Activated effector memory CD4-positive, alpha-beta T cell treated with Interleukin-2 at 50 U/mL for 16 hours (primary cell): ENCODE data around the gene ABLIM2.
"Not testable (repeated sequence)": the region's sequence is repeated elsewhere in the genome, so short reads cannot be mapped to it uniquely, and the experiment has no call there.

Experiments used
- DNase-seq: peaks from one replicate; pipeline ENCODE4 v3.0.0-alpha.2; 2020

ABLIM2 gene

DNA sequence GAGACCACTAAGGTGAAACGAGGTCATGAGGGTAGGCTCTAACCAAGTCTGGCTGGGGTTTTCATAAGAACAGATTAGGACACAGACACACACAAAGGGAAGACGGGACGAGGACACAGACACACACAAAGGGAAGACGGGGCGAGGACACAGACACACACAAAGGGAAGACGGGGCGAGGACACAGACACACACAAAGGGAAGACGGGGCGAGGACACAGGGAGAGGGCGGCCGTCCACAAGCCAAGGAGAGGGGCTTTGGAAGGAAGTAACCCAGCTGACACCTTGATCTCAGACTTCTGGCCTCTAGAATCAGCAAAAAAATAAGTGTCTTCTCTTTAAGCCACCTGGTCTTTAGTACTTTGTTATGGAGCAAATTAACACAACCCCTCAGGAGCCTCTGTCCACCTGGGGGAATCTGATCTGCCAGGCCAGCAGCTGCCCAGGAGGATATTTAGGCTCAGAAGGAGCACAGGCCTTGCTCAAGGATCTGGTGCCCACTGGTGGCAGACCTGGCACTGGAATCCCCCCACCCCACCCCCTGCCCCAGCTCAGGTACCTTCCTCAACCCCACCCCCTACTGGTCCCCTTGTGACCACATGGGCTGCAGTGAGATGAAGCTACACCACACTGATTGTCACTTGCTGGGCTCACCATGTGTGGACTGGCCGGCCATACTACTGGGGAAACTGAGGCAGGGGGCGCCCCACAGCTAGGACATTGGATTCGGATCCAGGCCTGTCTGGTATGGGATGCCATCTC, 2.8 kb downstream of the ABLIM2 start:
- DNase-seq: no peak

DNA sequence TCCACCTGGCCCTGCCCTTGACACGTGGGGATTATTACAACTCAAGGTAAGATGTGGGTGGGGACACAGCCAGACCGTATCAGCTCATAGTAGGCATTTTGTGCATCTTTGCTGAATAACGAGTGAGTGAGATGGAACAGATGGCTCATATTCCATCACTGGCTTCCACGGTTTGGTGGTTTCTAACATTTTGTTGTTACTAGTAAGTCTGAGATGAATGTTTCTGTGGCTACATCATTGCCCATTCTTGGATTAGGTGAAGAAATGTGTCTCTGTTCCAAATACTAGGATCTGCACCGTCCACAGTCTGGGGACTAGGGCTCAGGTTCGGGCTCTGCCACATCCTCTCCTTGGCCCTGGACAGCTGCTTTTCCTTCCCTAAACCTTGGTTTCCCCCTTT, 3.6 kb downstream of the ABLIM2 start:
- DNase-seq: no peak

DNA sequence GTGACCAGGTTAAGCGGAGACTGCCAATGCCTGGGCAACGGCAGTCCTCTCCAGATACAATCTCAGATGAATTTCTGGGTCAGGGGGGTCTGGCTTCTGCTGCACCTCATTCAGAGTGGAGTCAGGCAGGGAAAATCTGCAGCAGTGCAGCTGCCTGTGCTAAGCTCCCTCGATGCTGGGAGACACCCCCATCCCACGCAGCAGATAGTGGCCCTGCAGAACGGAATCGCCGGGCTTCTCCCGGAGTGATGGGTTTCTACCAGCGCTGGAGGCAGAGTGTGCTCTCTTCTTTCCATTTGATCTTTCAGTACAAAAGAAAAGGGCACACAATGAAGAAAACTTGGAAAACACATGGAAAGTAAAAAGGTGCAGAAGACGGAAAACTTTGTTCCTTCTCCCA, 5.2 kb downstream of the ABLIM2 start:
- no peak for DNase-seq

DNA sequence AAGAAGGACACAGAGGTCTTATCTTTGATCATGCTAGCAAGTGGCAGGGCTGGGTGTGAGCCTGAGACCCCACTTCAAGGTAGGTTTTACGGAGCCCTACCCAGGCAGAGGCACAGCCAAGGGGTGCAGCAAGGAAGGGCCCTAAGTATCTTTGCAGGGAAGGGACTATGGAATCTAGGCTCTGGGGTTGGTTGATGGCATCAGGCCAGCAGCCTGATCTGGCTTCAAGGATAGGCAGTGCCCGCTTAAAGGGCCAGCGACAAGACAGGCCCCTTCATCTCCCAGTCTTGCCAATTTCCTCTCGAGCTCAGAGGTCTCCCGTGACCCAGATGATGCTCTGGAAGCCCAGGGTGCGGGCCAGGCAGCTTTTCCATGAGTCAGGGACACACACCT, 5.8 kb downstream of the ABLIM2 start:
- no peak for DNase-seq

DNA sequence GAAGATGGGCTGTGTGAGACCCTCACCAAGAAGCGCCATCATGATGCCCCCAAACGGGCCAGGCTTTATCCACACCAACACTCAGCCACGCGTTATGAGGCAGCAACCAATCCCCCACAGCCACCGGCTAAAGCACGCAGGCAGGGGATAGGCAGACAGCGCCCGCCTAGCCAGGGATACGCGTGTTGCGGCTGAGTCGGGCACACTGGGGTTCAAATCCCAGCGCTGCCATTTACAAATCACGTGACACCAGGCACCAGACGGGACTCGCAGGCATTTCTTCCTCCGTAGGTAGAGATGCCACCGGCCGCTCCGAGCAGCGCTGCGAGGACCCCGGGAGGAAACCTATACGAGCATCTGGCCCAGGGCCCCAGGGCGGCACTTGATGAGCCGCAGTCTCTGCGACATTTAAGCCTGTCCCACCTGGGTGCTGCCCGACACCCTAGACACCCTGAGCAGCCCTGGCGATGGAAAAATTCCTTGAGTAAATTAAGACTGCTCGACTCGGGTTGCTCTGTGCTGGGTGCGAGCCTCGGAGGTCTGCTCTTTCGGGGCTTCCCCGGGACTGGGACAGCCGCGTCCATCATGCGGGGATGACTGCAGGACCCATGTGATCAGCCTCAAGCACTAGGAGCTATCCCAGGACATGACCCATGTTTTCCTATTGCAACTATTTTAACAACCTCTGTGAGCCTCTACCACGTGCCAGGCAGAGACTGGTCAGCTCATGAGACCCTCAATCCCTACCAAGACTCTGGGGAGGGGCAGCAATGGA, 6.3 kb downstream of the ABLIM2 start:
- no peak for DNase-seq

DNA sequence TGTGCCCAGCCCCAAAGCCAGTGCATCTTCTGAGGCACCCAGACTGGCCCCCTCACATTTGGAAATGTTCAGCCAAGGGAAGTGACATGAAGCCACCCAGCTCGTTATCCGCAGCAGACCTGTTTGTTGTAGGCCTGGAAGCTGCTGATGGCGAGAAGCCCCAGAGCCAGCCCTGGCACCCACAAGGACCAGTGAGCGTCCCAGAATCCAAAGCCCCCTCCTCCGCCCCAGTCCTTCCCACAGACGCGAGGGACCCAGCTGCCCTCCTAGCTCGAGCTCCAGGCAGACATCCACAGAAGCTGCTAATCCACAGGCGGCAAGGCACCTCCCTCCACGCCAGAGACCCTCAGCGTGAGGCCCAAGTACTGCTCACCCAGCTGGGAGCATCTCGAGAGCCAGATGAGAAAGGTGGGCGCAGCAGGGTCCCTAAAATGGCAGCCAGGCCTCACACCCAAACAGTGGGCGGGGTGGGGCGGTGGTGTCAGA, 7.4 kb downstream of the ABLIM2 start:
- no peak for DNase-seq

DNA sequence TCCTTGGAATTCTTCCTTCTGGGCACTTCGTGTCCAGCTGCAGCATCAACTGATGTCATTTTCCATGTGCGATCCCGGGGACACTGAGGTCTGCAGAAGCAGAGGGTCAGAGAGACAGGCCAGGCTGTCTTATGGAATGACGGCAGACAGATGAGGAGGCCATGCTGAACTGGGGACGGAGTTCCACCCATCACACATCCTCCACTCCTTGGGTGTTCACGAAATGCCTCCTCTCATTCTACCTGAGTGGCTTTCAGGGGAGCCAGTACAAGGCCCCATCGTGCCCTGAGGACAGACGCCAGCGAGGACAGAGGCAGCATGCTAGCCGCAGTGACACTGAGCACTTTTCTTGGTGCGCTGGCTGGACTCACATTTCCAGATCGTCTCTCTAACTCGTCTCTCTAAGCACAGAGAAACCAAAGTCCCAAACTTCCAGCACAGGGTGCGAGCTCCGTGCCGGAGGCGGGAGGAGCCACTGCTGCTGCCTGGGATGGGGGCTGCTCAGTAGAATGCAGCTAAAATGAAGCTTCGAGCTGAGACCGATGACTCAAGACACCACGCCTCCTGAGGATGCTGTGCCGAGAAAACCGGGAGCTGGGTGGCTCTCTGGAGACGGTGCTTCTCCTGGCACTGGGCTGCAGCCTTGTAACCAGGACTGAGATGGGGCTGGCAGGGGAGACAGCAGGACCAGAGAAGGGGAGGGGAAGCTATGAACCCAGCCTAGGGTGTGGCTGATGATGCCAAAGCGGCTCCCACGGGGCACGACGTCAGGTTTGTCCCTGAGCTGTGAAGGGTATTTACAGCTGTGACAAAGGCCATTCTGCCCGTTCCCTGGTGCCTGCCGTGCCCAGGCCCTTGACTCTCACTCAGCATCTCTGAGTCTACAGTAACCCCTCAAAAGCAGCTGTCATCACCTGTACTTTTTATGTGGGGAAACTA, 8.2 kb downstream of the ABLIM2 start:
- DNase-seq: no peak

DNA sequence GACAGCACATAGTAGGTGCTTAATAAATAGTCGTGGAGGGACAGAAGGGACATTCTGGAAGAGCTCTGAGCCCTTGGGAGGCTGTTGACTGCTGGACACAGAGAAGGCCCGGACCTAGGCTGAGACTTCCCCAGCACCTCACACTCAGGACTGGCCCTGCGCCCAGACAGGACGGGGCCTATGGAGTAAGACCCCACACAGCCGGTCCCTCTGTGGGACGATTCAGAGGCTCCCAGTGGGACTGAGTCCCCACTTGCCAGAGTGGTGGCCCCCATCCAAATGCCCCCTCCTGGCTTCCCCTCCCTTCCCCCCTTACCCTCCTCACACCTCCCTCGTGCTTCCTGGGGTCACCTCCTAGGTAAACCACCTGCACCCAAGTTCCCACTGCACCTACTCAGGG, 8.9 kb downstream of the ABLIM2 start:
- no peak for DNase-seq

DNA sequence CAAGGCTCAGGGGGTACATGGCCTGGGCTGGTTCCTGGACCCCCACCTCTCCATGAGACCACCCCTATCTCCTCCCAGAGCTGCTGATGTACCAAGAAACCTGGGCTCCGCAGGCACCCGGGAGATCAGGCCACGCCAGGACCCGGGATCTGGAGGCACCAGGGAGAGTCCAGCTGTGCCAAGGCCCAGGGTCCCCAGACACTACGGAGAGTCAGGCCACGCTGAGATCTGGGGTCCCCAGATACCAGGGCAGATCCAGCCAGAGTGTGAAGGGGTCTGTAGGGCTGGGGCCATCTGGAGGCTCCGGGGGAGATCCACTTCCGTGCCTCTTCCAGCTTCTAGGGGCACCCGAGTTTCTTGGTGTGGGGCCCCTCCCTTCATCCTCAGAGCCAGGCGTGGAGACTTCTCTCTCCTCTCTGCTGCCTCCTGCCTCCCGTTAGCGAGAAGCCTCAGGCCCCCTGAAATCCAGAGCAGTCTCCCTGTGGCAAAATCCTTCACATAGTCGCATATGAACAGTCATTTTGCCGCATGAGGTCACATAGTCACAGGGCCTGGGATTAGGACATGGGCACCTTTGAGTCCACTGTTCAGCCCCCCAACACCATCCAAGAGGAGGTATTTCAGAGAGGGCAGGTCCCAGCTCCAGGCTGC, 9.7 kb downstream of the ABLIM2 start:
- DNase-seq: no peak

DNA sequence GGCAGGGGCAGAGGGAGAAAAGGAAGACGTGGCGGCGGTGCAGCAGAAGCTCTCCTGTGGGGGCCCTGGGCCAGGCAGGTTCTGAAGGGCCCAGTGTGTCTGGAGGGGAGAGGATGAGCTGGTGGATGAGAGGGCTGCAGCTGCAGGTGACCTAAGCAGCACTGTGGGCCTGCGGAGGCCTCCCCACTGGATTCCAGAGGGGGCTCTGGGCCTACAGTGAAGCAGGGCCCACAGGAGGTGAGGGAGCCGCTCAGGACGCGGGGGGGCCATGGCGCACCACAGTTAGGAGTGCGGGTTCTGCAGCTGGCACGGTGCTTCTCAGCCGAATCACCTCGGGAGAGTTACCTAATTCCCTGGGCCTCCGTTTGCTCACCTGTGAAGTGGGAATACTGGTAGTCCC, 10.5 kb downstream of the ABLIM2 start:
- no peak for DNase-seq

DNA sequence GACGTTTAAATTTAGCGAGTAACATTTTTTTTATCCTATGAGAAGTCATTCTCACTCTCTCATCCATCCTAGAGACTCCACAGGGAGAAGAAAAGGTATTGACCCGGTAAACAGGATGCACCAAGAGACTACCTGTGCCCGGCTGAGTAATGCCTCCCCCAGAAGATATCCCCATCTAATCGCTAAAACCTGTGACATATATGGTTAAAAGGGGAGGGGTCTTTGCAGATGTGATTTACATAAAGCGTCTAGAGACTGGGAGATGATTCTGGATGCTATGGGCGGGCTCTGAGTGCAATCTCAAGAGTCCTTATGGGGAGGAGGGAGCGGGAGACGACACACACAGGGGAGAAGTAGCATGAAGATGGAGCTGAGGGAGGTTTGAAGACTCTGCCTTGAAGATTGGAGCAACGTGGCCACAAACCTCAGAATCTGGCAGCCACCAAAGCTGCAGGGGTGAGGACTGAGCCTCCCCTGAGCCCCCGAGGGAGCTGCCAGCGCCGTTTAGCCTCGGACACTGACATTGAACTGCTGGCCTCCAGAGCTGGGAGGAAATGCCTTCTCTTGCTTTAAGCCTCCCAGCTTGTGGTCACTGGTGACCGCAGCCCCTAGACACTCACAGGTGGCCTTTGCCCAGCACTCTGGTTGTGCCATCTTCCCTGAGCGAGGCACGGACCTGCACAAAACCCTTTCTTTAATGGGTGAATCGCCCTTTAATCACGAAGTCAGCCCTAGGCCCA, 11.2 kb downstream of the ABLIM2 start:
- DNase-seq: no peak

DNA sequence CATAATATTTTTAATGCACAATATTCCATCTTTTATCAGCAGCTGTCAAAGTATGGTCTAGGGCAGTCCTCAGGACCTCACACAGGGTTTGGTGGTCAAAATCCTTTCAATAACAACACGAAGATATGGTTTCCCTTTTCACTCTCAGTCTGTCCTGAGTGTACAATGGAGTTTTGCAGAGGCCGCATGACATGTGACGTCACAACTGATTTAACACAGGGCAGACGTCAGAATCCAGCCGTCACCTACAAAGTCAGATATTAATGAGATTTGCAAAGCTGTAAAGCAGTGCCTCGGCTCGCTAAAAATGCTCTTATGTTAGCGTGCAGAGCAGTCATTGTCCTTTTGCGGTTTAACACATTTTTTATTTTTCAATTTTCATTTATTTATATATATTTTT, 12.5 kb downstream of the ABLIM2 start:
- no peak for DNase-seq

DNA sequence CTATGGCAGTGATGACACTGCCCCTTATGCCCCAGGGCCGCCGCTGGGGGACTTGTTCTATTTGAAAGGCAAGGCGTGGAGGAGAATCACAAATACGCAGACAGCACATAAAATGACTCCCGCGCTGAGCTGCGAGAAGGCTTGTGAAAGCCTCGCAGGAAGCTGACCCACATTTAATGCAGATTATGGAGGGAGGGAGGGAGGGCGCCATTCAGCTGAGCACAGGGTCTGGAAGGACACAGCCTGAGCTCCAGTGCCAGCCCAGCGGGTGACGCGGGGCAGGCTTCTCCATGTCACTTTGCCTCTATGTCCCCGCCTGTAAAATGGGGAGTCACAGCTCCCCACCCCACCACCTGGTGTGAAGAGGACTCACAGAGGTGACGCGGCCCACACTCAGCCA, 14.3 kb downstream of the ABLIM2 start:
- DNase-seq: no peak

DNA sequence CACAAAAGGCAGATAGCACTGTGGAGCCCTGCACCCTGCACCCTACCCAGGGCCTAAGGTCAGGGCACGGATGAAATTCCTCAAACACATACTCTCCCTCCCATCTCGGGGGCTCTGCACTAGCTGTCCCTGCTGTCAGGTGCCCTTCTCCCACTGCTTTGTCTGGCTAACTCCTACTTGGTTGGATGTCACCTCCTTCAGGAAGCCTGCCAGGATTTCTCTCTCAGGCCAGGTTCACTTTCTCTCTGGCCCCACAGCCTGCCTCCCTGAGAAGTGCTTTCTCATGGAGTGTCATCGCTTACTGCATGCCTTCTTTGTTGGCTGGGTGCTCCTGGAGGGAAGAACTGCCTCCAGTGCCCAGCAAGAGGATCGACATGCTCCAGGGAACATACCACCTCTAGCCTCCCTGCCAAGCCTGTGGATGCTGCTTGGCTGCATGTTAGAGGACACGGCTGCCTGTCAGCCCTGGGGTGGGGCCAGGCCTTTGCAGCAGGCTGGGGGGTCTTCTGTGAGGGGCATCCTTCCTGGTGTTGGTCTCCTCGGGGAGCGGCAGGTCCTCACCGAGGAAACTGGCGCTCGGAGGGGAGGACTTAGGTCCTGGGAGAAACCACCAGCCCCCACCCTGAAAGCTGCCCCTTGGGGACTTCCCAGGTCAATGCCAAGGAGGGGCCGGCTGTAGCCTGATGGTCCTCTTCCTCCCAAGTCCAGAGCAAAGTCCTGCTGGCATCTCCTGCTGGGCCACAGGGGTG, 15.0 kb downstream of the ABLIM2 start:
- no peak for DNase-seq

DNA sequence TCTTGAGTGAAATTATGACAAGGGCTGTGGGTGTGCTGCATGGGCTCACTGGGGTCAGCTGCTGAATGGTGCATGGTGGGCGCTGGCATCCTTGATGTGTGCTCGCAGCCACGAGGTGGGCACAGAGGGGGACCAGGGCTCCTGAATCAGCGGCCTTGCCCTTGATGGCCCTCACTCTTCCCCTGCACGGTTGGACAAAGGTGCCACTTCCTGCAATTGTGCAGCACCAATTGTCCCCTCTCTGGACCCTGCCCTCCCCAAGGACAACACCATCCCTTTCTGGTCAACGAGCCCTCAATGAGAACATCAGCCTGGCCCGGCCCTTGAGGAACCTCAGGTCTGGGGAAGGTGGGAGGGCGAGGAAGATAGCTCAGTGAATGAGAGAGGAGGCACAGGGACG, 16.1 kb downstream of the ABLIM2 start:
- DNase-seq: no peak

DNA sequence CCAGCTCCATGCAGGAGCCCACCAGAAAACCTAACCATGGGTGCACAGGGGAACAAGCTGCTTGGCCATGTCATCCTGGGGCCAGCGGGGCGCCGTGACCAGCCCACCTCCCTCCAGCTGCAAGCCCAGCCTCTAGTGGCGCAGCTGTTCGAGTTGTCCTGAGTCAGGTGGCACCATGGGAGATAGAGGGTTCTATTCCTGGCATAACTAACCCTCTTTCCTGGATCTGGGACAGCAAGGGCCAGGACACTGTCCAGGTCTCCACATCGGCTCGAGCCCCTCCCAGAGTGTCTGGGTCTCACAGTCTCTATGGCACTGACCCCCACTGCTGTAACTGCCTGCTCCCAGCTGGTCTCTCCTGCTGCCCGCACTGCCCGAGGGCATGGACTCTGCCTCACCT, 16.7 kb downstream of the ABLIM2 start:
- DNase-seq: no peak

DNA sequence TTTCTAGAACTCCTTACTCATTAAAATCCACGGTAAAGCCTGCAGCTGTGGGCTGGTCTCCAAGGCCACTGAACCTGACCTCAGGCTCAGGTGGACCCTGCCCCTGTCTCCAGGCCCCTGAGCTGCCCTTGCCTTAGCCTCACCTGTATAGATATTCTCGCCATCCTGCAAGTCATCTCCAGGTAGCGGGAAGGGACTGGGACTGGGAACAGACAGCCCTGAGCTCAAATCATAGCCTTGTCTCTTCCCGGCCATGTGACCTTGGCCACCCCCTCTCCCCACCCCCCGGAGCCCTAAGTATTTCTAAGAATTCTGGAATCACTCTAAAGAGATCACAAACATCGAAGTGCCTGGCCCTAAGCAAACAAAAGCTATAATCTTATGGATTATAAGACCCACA, 17.7 kb downstream of the ABLIM2 start:
- DNase-seq: no peak

DNA sequence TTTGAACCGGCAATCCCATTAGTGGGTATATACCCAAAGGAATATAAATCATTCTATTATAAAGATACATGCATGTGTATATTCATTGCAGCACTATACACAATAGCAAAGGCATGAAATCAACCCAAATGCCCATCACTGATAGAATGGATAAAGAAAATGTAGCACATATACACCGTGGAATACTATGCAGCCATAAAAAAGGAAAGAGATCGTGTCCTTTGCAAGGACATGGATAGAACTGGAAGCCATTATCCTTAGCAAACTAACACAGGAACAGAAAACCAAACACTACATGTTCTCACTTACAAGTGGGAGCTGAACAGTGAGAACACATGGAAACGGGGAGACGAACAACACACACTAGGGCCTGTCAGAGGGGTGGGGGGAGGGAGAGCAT, 18.9 kb downstream of the ABLIM2 start:
- DNase-seq: not testable (repeated sequence)

DNA sequence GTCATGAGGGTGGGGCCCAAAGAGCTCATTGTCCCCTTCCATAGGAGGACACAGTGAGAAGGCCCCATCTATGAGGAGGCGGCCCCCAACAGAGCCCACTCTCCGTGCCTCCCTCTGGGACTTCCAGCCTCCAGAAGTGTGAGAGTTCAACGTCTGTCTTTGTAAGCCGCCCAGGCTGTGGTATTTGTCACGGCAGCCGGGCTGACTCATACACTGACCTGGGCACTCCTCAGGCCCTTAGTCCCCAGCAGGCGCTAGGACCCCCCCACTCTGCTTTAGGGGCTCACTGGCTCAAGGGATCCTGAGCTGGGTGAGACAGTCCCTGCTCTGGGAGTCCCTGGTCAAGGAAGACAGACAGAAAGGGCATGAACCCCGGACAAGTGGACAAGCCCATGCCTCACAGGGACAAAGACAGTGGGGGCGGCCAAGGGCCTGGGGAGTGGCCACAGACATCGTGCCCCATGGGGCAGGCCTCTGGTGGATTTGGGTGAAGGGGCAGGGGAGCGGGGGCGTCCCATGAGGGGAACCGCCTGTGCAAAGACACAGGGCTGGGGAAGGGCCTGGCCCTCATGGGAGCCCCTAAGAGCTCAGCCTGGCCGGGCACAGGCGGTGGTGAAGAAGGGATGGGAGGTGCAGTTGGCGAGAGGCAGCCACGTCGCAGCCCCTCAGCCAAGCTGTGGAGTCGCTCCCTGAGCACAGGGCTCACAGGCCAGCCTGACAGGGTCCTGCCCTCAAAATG, 21.5 kb downstream of the ABLIM2 start:
- DNase-seq: no peak

DNA sequence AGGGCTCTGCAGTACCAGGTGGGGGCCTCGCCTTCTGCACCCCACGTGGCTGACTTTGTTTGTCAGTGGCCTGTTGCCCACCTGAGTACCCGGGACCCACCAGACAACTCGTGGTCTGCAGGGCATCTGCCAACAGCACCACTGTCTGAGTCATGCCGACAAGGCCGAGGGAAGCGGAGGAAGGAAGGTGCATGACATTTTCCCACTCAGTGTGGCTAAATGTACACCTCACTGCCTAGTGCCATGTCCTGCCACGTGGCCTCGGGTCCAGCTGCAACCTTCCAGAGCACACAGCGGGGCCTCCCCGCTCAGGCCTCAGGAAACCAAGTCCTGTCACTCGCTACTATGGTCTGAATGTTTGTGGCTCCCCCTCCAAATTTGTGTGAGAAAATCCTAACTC, 22.1 kb downstream of the ABLIM2 start:
- DNase-seq: no peak

DNA sequence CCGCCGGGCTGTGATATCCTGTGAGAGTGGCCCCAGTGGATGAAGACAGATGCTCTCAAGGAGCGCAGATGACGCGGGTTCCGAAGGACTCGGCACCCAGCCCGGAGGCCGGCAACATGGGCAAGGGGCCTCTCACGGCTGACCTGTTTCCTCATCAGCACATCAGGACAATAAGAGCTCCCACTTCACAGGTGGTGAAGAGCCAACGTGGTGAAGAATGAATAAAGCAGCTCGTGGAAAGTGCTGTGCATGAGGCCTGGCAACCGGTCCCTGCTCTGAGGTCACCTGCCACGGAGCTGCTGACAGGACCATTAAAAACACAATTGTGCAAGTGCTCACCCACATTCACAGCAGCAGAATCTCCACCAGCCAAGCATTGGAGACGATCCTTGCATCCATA, 22.9 kb downstream of the ABLIM2 start:
- no peak for DNase-seq
